ENCODE measurements around the gene GPR37L1. TPM values are rescaled to one million over a fixed set of nuclear protein-coding genes. Genes with fewer than 3 reads are reported as not detected.

GPR37L1 gene
- total RNA-seq, result not detected in 2 replicates

GRCh38 chr1:202122639-202123335 lies at the start of gene GPR37L1:
Gene GPR37L1, plus strand, starts transcription at chr1:202122917. Its CDS starts 47 bp downstream, at chr1:202122964.

GRCh38 chr1:202144402-202145067 lies 21.8 kb downstream of the GPR37L1 start, which contains the start of gene ARL8A:
Gene ARL8A, minus strand, starts transcription at chr1:202144737. Its CDS starts 165 bp downstream, at chr1:202144572.

GRCh38 chr1:202160377-202160940 lies 37.7 kb downstream of the GPR37L1 start, which contains the start of gene PTPN7:
Gene PTPN7, minus strand, starts transcription at chr1:202160602. Its CDS starts 1,200 bp downstream, at chr1:202159402.

Other genes with a start within 250 kb of the GPR37L1 start
- 23.3 and 38.6 TPM in 2 replicates for gene SHISA4, start 234.0 kb upstream of the GPR37L1 start, total RNA-seq
- 0.56 and 1.0 TPM in 2 replicates for gene LMOD1, start 176.4 kb upstream of the GPR37L1 start, total RNA-seq
- gene TIMM17A, start 167.4 kb upstream of the GPR37L1 start, total RNA-seq, result 37.0 and 62.6 TPM in 2 replicates
- gene RNPEP, start 140.3 kb upstream of the GPR37L1 start, total RNA-seq, result 71.9 and 73.8 TPM in 2 replicates
- 0.91 and 1.9 TPM in 2 replicates for gene ELF3, start 112.3 kb upstream of the GPR37L1 start, total RNA-seq
- 18.8 and 21.9 TPM in 2 replicates for gene ARL8A, start 21.8 kb downstream of the GPR37L1 start, total RNA-seq
- gene PTPN7, start 37.7 kb downstream of the GPR37L1 start, total RNA-seq, result not detected in 2 replicates
- not detected in 2 replicates for gene LGR6, start 70.9 kb downstream of the GPR37L1 start, total RNA-seq
- 27.3 and 61.7 TPM in 2 replicates for gene UBE2T, start 219.0 kb downstream of the GPR37L1 start, total RNA-seq
- 2.8 and 7.2 TPM in 2 replicates for gene PPP1R12B, start 225.8 kb downstream of the GPR37L1 start, total RNA-seq

Data from epithelial cell of alveolus of lung (primary cell).